CD14-positive monocyte (primary cell): ENCODE data around the gene TUT1. TPM values are rescaled to one million over a fixed set of nuclear protein-coding genes. Genes with fewer than 3 reads are reported as not detected.

Experiments
- DNase-seq, 3 donors: peaks; one replicate each; pipeline ENCODE4 v3.0.0-alpha.2; 2011 to 2022
- H2AFZ ChIP-seq: 2 replicates; pipeline ENCODE4 v1.6.0; 2012; ENCODE audit warnings: mild to moderate bottlenecking, low read depth, low read length, inconsistent platforms; ENCODE audit not compliant: insufficient read depth, poor library complexity, severe bottlenecking
- H3K27ac ChIP-seq, 2 donors: 1 replicate in 1 of 2; 2 replicates in 1 of 2; pipeline ENCODE4 v1.5.1; 2012 to 2013; ENCODE audit warnings: low read length in 2 of 2, control low read depth in 1 of 2, inconsistent platforms in 1 of 2, low read depth in 1 of 2, mild to moderate bottlenecking in 1 of 2
- H3K27me3 ChIP-seq, 2 donors: one replicate each; pipeline versions ENCODE4 v1.6.0 to v1.6.1; 2011 to 2013; ENCODE audit warnings: low read length in 2 of 2; ENCODE audit not compliant: control insufficient read depth in 2 of 2, insufficient read depth in 2 of 2
- H3K36me3 ChIP-seq, 2 donors: replicated peaks in 1 of 2; 1 replicate in 1 of 2; 2 replicates in 1 of 2; pipeline versions ENCODE4 v1.5.1 to v1.6.1; 2012 to 2013; ENCODE audit warnings: low read length in 2 of 2, control low read depth in 1 of 2, inconsistent platforms in 1 of 2, mild to moderate bottlenecking in 1 of 2; ENCODE audit not compliant: insufficient read depth in 2 of 2, control insufficient read depth in 1 of 2
- H3K4me1 ChIP-seq, 2 donors: 1 replicate in 1 of 2; 2 replicates in 1 of 2; pipeline versions ENCODE4 v1.5.1 to v1.6.1; 2012 to 2013; ENCODE audit warnings: low read length in 2 of 2, control low read depth in 1 of 2, inconsistent platforms in 1 of 2, mild to moderate bottlenecking in 1 of 2, moderate library complexity in 1 of 2; ENCODE audit not compliant: insufficient read depth in 2 of 2, control insufficient read depth in 1 of 2
- H3K4me2 ChIP-seq: replicated peaks from 2 replicates; pipeline ENCODE3; 2012; ENCODE audit warnings: low read length, moderate library complexity, mild to moderate bottlenecking; ENCODE audit not compliant: poor library complexity, severe bottlenecking; ENCODE audit errors: extremely low read depth
- H3K4me3 ChIP-seq, 3 experiments: fragments of 200-600 bp in 1 of 3; sonication (generic) in 1 of 3; replicated peaks in 1 of 3; 1 replicate in 2 of 3; 2 replicates in 1 of 3; pipeline ENCODE4 v1.5.1; 2011 to 2013; ENCODE audit warnings: low read length in 3 of 3, mild to moderate bottlenecking in 3 of 3, control low read depth in 2 of 3, low read depth in 2 of 3, inconsistent platforms in 1 of 3, moderate library complexity in 1 of 3
- H3K79me2 ChIP-seq: 2 replicates; pipeline ENCODE4 v1.6.0; 2012; ENCODE audit warnings: mild to moderate bottlenecking, control low read depth, inconsistent platforms, low read length, moderate library complexity; ENCODE audit not compliant: insufficient read depth
- H3K9ac ChIP-seq: 2 replicates; pipeline ENCODE4 v1.6.0; 2017; ENCODE audit warnings: low read length, mild to moderate bottlenecking; ENCODE audit not compliant: insufficient read depth, poor library complexity, severe bottlenecking
- H3K9me3 ChIP-seq, 2 donors: replicated peaks in 1 of 2; 1 replicate in 1 of 2; 2 replicates in 1 of 2; pipeline versions ENCODE4 v1.5.1 to v1.6.1; 2012 to 2013; ENCODE audit warnings: low read length in 2 of 2, control low read depth in 1 of 2; ENCODE audit not compliant: control insufficient read depth in 1 of 2, insufficient read depth in 1 of 2
- H4K20me1 ChIP-seq: 2 replicates; pipeline ENCODE4 v1.6.0; 2012; ENCODE audit warnings: mild to moderate bottlenecking, low read length, control low read depth, moderate library complexity; ENCODE audit not compliant: insufficient read depth
- H3K27ac Mint-ChIP-seq, 7 donors: one replicate each; pipeline ENCODE4 v1.8.0; 2020; ENCODE audit warnings: mild to moderate bottlenecking in 7 of 7, mixed read lengths in 7 of 7, moderate library complexity in 6 of 7, inconsistent platforms in 2 of 7
- H3K27me3 Mint-ChIP-seq, 3 donors: one replicate each; pipeline ENCODE4 v1.8.0; 2021 to 2022; ENCODE audit warnings: low read depth in 3 of 3, mild to moderate bottlenecking in 3 of 3, mixed read lengths in 3 of 3, moderate library complexity in 3 of 3, inconsistent platforms in 1 of 3
- H3K36me3 Mint-ChIP-seq, 2 donors: one replicate each; pipeline ENCODE4 v1.8.0; 2020; ENCODE audit warnings: mixed read lengths in 2 of 2, inconsistent platforms in 1 of 2, mild to moderate bottlenecking in 1 of 2
- H3K4me1 Mint-ChIP-seq: one replicate; pipeline ENCODE4 v1.8.0; 2020; ENCODE audit warnings: mild to moderate bottlenecking, mixed read lengths
- H3K4me3 Mint-ChIP-seq, 2 donors: one replicate each; pipeline ENCODE4 v1.8.0; 2020; ENCODE audit warnings: mild to moderate bottlenecking in 2 of 2, mixed read lengths in 2 of 2, moderate library complexity in 1 of 2
- H3K9me3 Mint-ChIP-seq, 7 donors: one replicate each; pipeline ENCODE4 v1.8.0; 2020 to 2022; ENCODE audit warnings: mixed read lengths in 7 of 7, mild to moderate bottlenecking in 6 of 7, moderate library complexity in 6 of 7, inconsistent platforms in 2 of 7
- WGBS: methylation state at CpG from one replicate; pipeline ENCODE4 v1.1.5; 2013; ENCODE audit warnings: missing lambda C conversion rate; ENCODE audit not compliant: insufficient coverage; 5-methylcytosine and 5-hydroxymethylcytosine counted together
- intact Hi-C, 2 donors: fragments of 100-400 bp; cut with micrococcal nuclease; formaldehyde crosslinking; loops; one replicate each; pipeline versions ENCODE4 v1.15.0 to v1.15.1; 2023
- polyA plus RNA-seq, 3 donors: library from polyadenylated mRNA; depleted of rRNA in 1 of 3; unstranded in 2 of 3; stranded (reverse) in 1 of 3; fragments of 300-500 nt in 2 of 3; fragments of >200 nt in 1 of 3; fragmentation: Illumina TruSeq in 2 of 3; gene quantifications; 1 replicate in 2 of 3; 2 replicates in 1 of 3; pipeline ENCODE4 v1.2.3, GENCODE V29; 2012 to 2021
- TF ChIP-seq, protein P1 (sequence below): fragments of 200-600 bp; IDR thresholded peaks from one replicate; pipeline ENCODE4 v1.8.0; 2022; ENCODE audit warnings: antibody characterized with exemption, mild to moderate bottlenecking

The TUT1 gene
- polyA plus RNA-seq, 3 donors, result 1.8 to 16.3 (median 2.1) TPM

DNA sequence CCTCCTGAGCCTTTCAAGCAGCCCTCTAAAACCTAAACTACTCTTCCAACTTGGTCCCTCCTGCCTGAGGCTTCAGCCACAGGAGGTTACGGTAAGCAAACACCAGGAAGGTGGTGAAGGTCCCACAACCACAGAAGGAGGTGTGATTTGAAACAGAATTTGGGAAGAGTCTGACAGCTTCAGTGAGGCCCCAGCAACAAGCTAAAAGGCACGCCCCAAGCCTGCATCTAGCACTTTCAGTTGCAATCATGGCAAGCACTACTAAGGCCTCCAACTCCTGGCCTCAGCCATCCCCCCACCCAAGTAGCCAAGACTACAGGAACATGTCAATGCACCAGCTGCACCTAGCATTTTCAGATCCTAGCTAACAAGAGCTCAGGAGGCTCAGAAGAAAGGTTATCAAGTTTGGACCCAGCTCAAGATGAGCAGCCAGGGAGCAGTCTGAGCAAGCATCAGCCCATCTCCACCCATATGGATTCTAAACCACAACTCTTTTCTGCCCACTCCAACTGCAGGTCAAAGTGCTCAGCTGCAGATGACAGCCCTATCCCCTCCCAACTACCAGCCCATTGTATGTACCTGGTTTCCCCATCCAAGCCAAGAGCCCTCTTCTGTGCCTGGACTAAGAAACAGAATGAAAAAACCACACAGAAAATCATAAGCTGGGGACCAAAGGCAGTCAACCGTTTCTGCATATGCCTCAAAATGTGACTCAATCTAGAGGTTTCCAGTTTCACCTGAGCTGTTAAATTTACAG lies 34.3 kb downstream of the TUT1 start:
- H3K36me3 ChIP-seq, result peaks cover 25 to 28% of the 10 kb centered on the region in 2 donors
- peak overlapping the region; percentile 92 for H3K9ac ChIP-seq
- no peaks in the 10 kb centered on the region for H3K9me3 ChIP-seq
- H3K79me2 ChIP-seq, result peaks cover 54% of the 10 kb centered on the region
- Mint-ChIP-seq H3K9me3 (no peaks in the 10 kb centered on the region), H3K36me3 (peaks cover 20 to 41% of the 10 kb centered on the region in 2 donors), H3K4me3 (peak overlapping the region; percentile 74 to 93), H3K27me3 (peaks cover 0 to 17% (median 2%) of the 10 kb centered on the region in 3 donors), H3K4me1 (peaks cover 72% of the 10 kb centered on the region), H3K27ac (peak overlapping the region; percentile 100)
- H4K20me1 ChIP-seq, result peaks cover 22% of the 10 kb centered on the region
- peak in 1 of 3 donors; percentile 14 for DNase-seq
- intact Hi-C loops, result no loop called here
- TF ChIP-seq, protein P1, sequence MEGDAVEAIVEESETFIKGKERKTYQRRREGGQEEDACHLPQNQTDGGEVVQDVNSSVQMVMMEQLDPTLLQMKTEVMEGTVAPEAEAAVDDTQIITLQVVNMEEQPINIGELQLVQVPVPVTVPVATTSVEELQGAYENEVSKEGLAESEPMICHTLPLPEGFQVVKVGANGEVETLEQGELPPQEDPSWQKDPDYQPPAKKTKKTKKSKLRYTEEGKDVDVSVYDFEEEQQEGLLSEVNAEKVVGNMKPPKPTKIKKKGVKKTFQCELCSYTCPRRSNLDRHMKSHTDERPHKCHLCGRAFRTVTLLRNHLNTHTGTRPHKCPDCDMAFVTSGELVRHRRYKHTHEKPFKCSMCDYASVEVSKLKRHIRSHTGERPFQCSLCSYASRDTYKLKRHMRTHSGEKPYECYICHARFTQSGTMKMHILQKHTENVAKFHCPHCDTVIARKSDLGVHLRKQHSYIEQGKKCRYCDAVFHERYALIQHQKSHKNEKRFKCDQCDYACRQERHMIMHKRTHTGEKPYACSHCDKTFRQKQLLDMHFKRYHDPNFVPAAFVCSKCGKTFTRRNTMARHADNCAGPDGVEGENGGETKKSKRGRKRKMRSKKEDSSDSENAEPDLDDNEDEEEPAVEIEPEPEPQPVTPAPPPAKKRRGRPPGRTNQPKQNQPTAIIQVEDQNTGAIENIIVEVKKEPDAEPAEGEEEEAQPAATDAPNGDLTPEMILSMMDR, result no peak
- peak overlapping the region; percentile 77 for H3K4me2 ChIP-seq
- 0% methylated on average over 2 of the region's 3 CpGs for WGBS
- peaks cover 71 to 79% of the 10 kb centered on the region in 2 donors for H3K4me1 ChIP-seq
- H2AFZ ChIP-seq, result no peak overlapping the region
- H3K27ac ChIP-seq, result peak overlapping the region; percentile 95 to 100
- peak overlapping the region in 2 of 3 experiments; percentile 25 to 72 for H3K4me3 ChIP-seq
- no peaks in the 10 kb centered on the region for H3K27me3 ChIP-seq

DNA sequence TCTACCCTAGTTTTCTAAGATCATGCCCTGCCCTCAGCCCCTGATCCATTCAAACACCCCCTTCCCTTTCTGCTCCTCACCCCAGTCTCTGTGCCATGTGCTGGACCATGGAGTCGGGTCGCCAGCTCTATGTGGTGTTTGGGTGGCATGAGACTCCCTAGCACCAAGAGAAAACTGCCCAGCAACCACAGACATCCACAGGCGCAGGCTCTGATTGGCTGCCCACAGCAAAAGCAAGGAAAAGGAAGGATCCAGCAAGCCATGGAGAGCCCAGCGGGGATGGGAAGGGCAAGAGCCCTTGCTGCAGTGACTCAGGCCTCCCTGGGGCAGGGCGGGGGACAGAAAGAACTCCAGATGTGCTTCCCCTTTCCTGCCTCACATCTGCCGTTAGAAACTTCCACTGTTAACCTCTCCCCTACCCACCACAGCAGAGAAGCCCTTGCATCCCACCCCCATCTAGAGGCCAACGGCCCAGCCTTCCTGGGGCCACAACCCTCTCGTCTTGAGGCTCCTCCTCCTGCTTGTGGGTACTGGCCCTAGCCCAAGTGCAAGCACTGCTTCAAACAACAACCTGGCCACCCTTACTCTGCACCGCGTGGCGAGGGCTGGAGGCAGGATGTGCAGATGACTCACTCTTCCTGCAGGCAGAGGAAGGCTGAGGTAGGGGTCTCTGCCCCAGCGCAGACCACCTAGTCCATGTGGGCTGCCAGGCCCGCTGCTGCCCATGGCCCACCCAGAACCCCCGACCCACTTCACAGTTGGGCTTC lies 35.0 kb downstream of the TUT1 start:
- WGBS, result 0% methylated on average over 6 of the region's 14 CpGs
- Histone ChIP-seq H3K27ac (peak overlapping the region; percentile 95 to 100), H3K4me2 (peak overlapping the region; percentile 77), H3K4me1 (peaks cover 79 to 86% of the 10 kb centered on the region in 2 donors), H3K9me3 (no peaks in the 10 kb centered on the region), H3K79me2 (peaks cover 54% of the 10 kb centered on the region), H3K36me3 (peaks cover 20 to 24% of the 10 kb centered on the region in 2 donors), H2AFZ (no peak overlapping the region), H3K27me3 (no peaks in the 10 kb centered on the region), H3K4me3 (peak overlapping the region; percentile 11 to 72 (median 25)), H3K9ac (peak overlapping the region; percentile 92), H4K20me1 (peaks cover 22% of the 10 kb centered on the region)
- H3K4me3 Mint-ChIP-seq, result peak overlapping the region; percentile 74 to 93
- TF ChIP-seq, protein P1, result no peak
- peak overlapping the region; percentile 100 for H3K27ac Mint-ChIP-seq
- no peaks in the 10 kb centered on the region for H3K9me3 Mint-ChIP-seq
- H3K4me1 Mint-ChIP-seq, result peaks cover 80% of the 10 kb centered on the region
- H3K27me3 Mint-ChIP-seq, result peaks cover 0 to 17% (median 2%) of the 10 kb centered on the region in 3 donors
- intact Hi-C loops, result no loop called here
- H3K36me3 Mint-ChIP-seq, result peaks cover 16 to 34% of the 10 kb centered on the region in 2 donors
- peak; percentile 90 to 96 (median 93) for DNase-seq
